WTC11 (cell line): ENCODE results near the gene TPP1. TPM values are rescaled to one million over a fixed set of nuclear protein-coding genes. Genes with fewer than 3 reads are reported as not detected.

Source experiments
- ATAC-seq: fragments of 200-7000 bp; cut with Tn5 transposase; 2 replicates; pipeline ENCODE4 v1.10.0; 2021; ENCODE audit warnings: mild to moderate bottlenecking, moderate library complexity
- CTCF ChIA-PET: fragments of 300-600 bp; sonication (Branson Sonifier 250); formaldehyde crosslinking; loops from one replicate; lab custom pipeline; 2021; ENCODE audit warnings: antibody characterized with exemption; lab: Charles Lee
- POLR2A ChIA-PET: fragments of 350-600 bp; sonication (Branson Sonifier 250); formaldehyde crosslinking; loops from one replicate; lab custom pipeline; 2021; ENCODE audit warnings: antibody characterized with exemption; lab: Charles Lee
- DNase-seq: peaks from one replicate; pipeline ENCODE4 v3.0.0; 2021; ENCODE audit warnings: low spot score
- H3K27ac Mint-ChIP-seq: 2 replicates; pipeline ENCODE4 v1.8.0; 2021; ENCODE audit warnings: mixed read lengths
- H3K27me3 Mint-ChIP-seq: 2 replicates; pipeline ENCODE4 v1.8.0; 2021; ENCODE audit warnings: low read depth, mild to moderate bottlenecking, moderate library complexity, mixed read lengths
- H3K36me3 Mint-ChIP-seq: 2 replicates; pipeline ENCODE4 v1.8.0; 2021; ENCODE audit warnings: mixed read lengths
- H3K4me1 Mint-ChIP-seq: 2 replicates; pipeline ENCODE4 v1.8.0; 2022; ENCODE audit warnings: mixed read lengths
- H3K4me3 Mint-ChIP-seq: 2 replicates; pipeline ENCODE4 v1.8.0; 2021; ENCODE audit warnings: mild to moderate bottlenecking, moderate library complexity, mixed read lengths
- H3K9me3 Mint-ChIP-seq: 2 replicates; pipeline ENCODE4 v1.8.0; 2021; ENCODE audit warnings: mixed read lengths
- ATF3 ChIP-seq: sonication (generic); formaldehyde crosslinking; conservative IDR thresholded peaks from 2 replicates; pipeline ENCODE4 v1.8.1; 2022; ENCODE audit warnings: mild to moderate bottlenecking, missing genetic modification reagents
- CREM ChIP-seq: sonication (generic); formaldehyde crosslinking; IDR thresholded peaks from 2 replicates; pipeline ENCODE4 v1.8.1; 2022; ENCODE audit warnings: mild to moderate bottlenecking, missing genetic modification reagents, moderate library complexity
- E2F4 ChIP-seq: sonication (generic); formaldehyde crosslinking; IDR thresholded peaks from 2 replicates; pipeline ENCODE4 v1.8.1; 2022; ENCODE audit warnings: low read depth, mild to moderate bottlenecking, moderate library complexity, missing genetic modification reagents, borderline replicate concordance
- E2F5 ChIP-seq: sonication (generic); formaldehyde crosslinking; IDR thresholded peaks from 2 replicates; pipeline ENCODE4 v1.8.1; 2022; ENCODE audit warnings: mild to moderate bottlenecking, moderate library complexity, missing genetic modification reagents
- ESRRA ChIP-seq: sonication (generic); formaldehyde crosslinking; IDR thresholded peaks from 2 replicates; pipeline ENCODE4 v1.8.1; 2022; ENCODE audit warnings: mild to moderate bottlenecking, missing genetic modification reagents, borderline replicate concordance
- FOXP1 ChIP-seq: sonication (generic); formaldehyde crosslinking; IDR thresholded peaks from 2 replicates; pipeline ENCODE4 v1.8.0; 2022; ENCODE audit warnings: missing genetic modification reagents, mild to moderate bottlenecking, moderate library complexity, borderline replicate concordance
- HMGXB4 ChIP-seq: sonication (generic); formaldehyde crosslinking; IDR thresholded peaks from 2 replicates; pipeline ENCODE4 v1.8.1; 2023; ENCODE audit warnings: mild to moderate bottlenecking, moderate library complexity, missing genetic modification reagents
- NFATC4 ChIP-seq: fragments of 250-450 bp; sonication (Bioruptor Pico); IDR thresholded peaks from 2 replicates; pipeline ENCODE4 v1.9.0; 2021; ENCODE audit warnings: mild to moderate bottlenecking
- NFYB ChIP-seq: sonication (generic); formaldehyde crosslinking; conservative IDR thresholded peaks from 2 replicates; pipeline ENCODE4 v1.8.0; 2022; ENCODE audit warnings: low read depth, missing genetic modification reagents
- NR1H2 ChIP-seq: sonication (generic); formaldehyde crosslinking; IDR thresholded peaks from 2 replicates; pipeline ENCODE4 v1.9.0; 2021; ENCODE audit warnings: mild to moderate bottlenecking, moderate library complexity, missing genetic modification reagents
- STAT6 ChIP-seq: sonication (generic); formaldehyde crosslinking; conservative IDR thresholded peaks from 2 replicates; pipeline ENCODE4 v1.8.1; 2023; ENCODE audit warnings: mild to moderate bottlenecking, low read depth, missing genetic modification reagents, moderate library complexity
- USF2 ChIP-seq: sonication (generic); formaldehyde crosslinking; IDR thresholded peaks from 2 replicates; pipeline ENCODE4 v1.8.1; 2023; ENCODE audit warnings: mild to moderate bottlenecking, missing genetic modification reagents, moderate library complexity
- ZBTB43 ChIP-seq: sonication (generic); formaldehyde crosslinking; IDR thresholded peaks from 2 replicates; pipeline ENCODE4 v1.8.1; 2023; ENCODE audit warnings: mild to moderate bottlenecking, missing genetic modification reagents
- ZNF219 ChIP-seq: sonication (generic); formaldehyde crosslinking; IDR thresholded peaks from 2 replicates; pipeline ENCODE4 v1.8.0; 2023; ENCODE audit warnings: missing genetic modification reagents, mild to moderate bottlenecking, borderline replicate concordance
- ZNF416 ChIP-seq: fragments of 250-450 bp; sonication (Bioruptor Pico); IDR thresholded peaks from 2 replicates; pipeline ENCODE4 v1.9.0; 2021; ENCODE audit warnings: mild to moderate bottlenecking, inconsistent platforms
- ZNF512 ChIP-seq: sonication (generic); formaldehyde crosslinking; IDR thresholded peaks from 2 replicates; pipeline ENCODE4 v1.8.1; 2022; ENCODE audit warnings: missing genetic modification reagents, borderline replicate concordance
- ZNF671 ChIP-seq: fragments of 250-450 bp; sonication (Bioruptor Pico); IDR thresholded peaks from 2 replicates; pipeline ENCODE4 v1.8.0; 2021; ENCODE audit warnings: mild to moderate bottlenecking
- ZSCAN18 ChIP-seq: fragments of 250-450 bp; sonication (Bioruptor Pico); IDR thresholded peaks from 2 replicates; pipeline ENCODE4 v2.1.2; 2022; ENCODE audit warnings: mild to moderate bottlenecking, moderate library complexity
- total RNA-seq: library from RNA; stranded (reverse); gene quantifications from 3 replicates; pipeline ENCODE4 v1.2.3, GENCODE V29; 2021

The TPP1 gene
- total RNA-seq, 1 experiment from 2014 or later = 36.2 TPM

GRCh38 chr11:6567371-6567745 lies 51.9 kb downstream of the TPP1 start:
- Mint-ChIP-seq H3K36me3 (no peaks in the 10 kb centered on the region), H3K27me3 (no peaks in the 10 kb centered on the region; the same call in 1 of the 2 replicates), H3K27ac (no peak overlapping the region), H3K4me1 (peaks cover 18% of the 10 kb centered on the region), H3K4me3 (no peak overlapping the region), H3K9me3 (no peaks in the 10 kb centered on the region)
- ChIA-PET CTCF (interaction anchor here (1.3 to 2.5 kb wide), 4 partner anchors 36 to 315 kb away, joined by 3 to 9 read pairs (median 6); no protein-coding TSS in a partner anchor), POLR2A (no interaction called here)
- TF ChIP-seq E2F5 (CRISPR knock-in tag) = no peak
- no peak for TF ChIP-seq NFYB (CRISPR knock-in tag)
- TF ChIP-seq STAT6 (CRISPR knock-in tag) = no peak
- no peak for TF ChIP-seq CREM (CRISPR knock-in tag)
- TF ChIP-seq ZNF512 (CRISPR knock-in tag) = no peak
- no peak for TF ChIP-seq HMGXB4 (CRISPR knock-in tag)
- no peak for TF ChIP-seq NFATC4 (CRISPR knock-in tag)
- no peak for TF ChIP-seq ZNF671 (CRISPR knock-in tag)
- no peak for TF ChIP-seq ZSCAN18 (CRISPR knock-in tag)
- no peak for TF ChIP-seq ESRRA (CRISPR knock-in tag)
- TF ChIP-seq FOXP1 = no peak
- TF ChIP-seq E2F4 (CRISPR knock-in tag) = no peak
- TF ChIP-seq ZNF219 (CRISPR knock-in tag) = no peak
- TF ChIP-seq ZNF416 (CRISPR knock-in tag) = no peak
- no peak for TF ChIP-seq USF2 (CRISPR knock-in tag)
- no peak for TF ChIP-seq ATF3 (CRISPR knock-in tag)
- no peak for TF ChIP-seq ZBTB43 (CRISPR knock-in tag)
- TF ChIP-seq NR1H2 = no peak
- DNase-seq (no peak), ATAC-seq (no peak)
